Testis (tissue), 3 donors: Measurements from ENCODE around the gene VPS51. TPM values are rescaled to one million over a fixed set of nuclear protein-coding genes. Genes with fewer than 3 reads are reported as not detected.

Source experiments
- DNase-seq: peaks from one replicate; pipeline ENCODE4 v3.0.0-alpha.2; 2019
- H3K27ac ChIP-seq, 2 donors: fragments of 200-600 bp; sonication (generic); one replicate each; pipeline ENCODE4 v1.5.1; 2019
- H3K27me3 ChIP-seq: fragments of 200-600 bp; sonication (generic); one replicate; pipeline ENCODE4 v1.5.1; 2019
- H3K36me3 ChIP-seq: fragments of 200-600 bp; sonication (generic); one replicate; pipeline ENCODE4 v1.5.1; 2017; ENCODE audit warnings: low read depth; ENCODE audit errors: missing control alignments
- H3K4me1 ChIP-seq: fragments of 200-600 bp; sonication (generic); one replicate; pipeline ENCODE4 v1.5.1; 2019
- H3K4me3 ChIP-seq, 2 donors: fragments of 200-600 bp; sonication (generic); one replicate each; pipeline ENCODE4 v1.5.1; 2017 to 2019
- H3K9me3 ChIP-seq: fragments of 200-600 bp; sonication (generic); one replicate; pipeline ENCODE4 v1.5.1; 2017
- POLR2A ChIP-seq: fragments of 450-650 bp; IDR thresholded peaks from one replicate; pipeline ENCODE4 v1.6.1; 2017; ENCODE audit warnings: antibody characterized with exemption, mild to moderate bottlenecking, moderate library complexity
- WGBS, 2 donors: methylation state at CpG; one replicate each; pipeline ENCODE4 v1.1.5; 2018; 5-methylcytosine and 5-hydroxymethylcytosine counted together
- intact Hi-C: fragments of 100-400 bp; cut with DNase I; formaldehyde crosslinking; loops from one replicate; pipeline ENCODE4 v1.15.1; 2023; ENCODE audit warnings: low total_unique reads
- polyA plus RNA-seq: library from polyadenylated mRNA; stranded (reverse); fragments of 350-450 nt; fragmentation: Illumina TruSeq; extraction: RNeasy Lipid Tissue Mini Kit (QIAGEN cat#74804); gene quantifications from one replicate; pipeline ENCODE4 v1.2.3, GENCODE V29; 2014; ENCODE audit warnings: low read depth, low replicate concordance; ENCODE audit not compliant: insufficient read depth
- total RNA-seq, 2 donors: library from RNA; depleted of rRNA; stranded (reverse); fragments of >200 nt; gene quantifications; one replicate each; pipeline ENCODE4 v1.2.3, GENCODE V29; 2016
- TF ChIP-seq, protein P1 (sequence below), 3 experiments: fragments of 450-650 bp in 2 of 3; fragments of 200-600 bp in 1 of 3; sonication (generic) in 1 of 3; IDR thresholded peaks; one replicate each; pipeline ENCODE4 v1.5.1; 2016 to 2019; ENCODE audit warnings: antibody characterized with exemption in 3 of 3, mild to moderate bottlenecking in 2 of 3, moderate library complexity in 1 of 3

VPS51 gene
- total and polyA plus RNA-seq, 3 donors from 2014 or later: 91.1 to 252 (median 173) TPM

GRCh38 chr11:65059523-65059922, 36.5 kb upstream of the VPS51 start:
- Histone ChIP-seq H3K4me3 (no peak overlapping the region), H3K4me1 (no peaks in the 10 kb centered on the region), H3K27me3 (no peaks in the 10 kb centered on the region), H3K9me3 (no peaks in the 10 kb centered on the region), H3K27ac (no peak overlapping the region), H3K36me3 (no peaks in the 10 kb centered on the region)
- DNase-seq: no peak
- intact Hi-C loops: no loop called here
- TF ChIP-seq POLR2A: no peak
- TF ChIP-seq, protein P1, sequence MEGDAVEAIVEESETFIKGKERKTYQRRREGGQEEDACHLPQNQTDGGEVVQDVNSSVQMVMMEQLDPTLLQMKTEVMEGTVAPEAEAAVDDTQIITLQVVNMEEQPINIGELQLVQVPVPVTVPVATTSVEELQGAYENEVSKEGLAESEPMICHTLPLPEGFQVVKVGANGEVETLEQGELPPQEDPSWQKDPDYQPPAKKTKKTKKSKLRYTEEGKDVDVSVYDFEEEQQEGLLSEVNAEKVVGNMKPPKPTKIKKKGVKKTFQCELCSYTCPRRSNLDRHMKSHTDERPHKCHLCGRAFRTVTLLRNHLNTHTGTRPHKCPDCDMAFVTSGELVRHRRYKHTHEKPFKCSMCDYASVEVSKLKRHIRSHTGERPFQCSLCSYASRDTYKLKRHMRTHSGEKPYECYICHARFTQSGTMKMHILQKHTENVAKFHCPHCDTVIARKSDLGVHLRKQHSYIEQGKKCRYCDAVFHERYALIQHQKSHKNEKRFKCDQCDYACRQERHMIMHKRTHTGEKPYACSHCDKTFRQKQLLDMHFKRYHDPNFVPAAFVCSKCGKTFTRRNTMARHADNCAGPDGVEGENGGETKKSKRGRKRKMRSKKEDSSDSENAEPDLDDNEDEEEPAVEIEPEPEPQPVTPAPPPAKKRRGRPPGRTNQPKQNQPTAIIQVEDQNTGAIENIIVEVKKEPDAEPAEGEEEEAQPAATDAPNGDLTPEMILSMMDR (IDR thresholded peaks at IDR 0.05): no peak
- WGBS, 2 donors: 49 to 75% methylated on average over 3 of the region's 3 CpGs

GRCh38 chr11:65059959-65060824, 35.8 kb upstream of the VPS51 start:
- DNase-seq: no peak
- no peaks in the 10 kb centered on the region for H3K27me3 ChIP-seq
- 23 to 56% methylated on average over 7 to 10 of the region's 10 CpGs for WGBS, 2 donors
- H3K27ac ChIP-seq: no peak overlapping the region
- H3K4me3 ChIP-seq: no peak overlapping the region
- H3K4me1 ChIP-seq: no peaks in the 10 kb centered on the region
- intact Hi-C loops: no loop called here
- no peaks in the 10 kb centered on the region for H3K36me3 ChIP-seq
- TF ChIP-seq, protein P1 (IDR thresholded peaks at IDR 0.05): no peak
- TF ChIP-seq POLR2A: no peak
- no peaks in the 10 kb centered on the region for H3K9me3 ChIP-seq

DNA sequence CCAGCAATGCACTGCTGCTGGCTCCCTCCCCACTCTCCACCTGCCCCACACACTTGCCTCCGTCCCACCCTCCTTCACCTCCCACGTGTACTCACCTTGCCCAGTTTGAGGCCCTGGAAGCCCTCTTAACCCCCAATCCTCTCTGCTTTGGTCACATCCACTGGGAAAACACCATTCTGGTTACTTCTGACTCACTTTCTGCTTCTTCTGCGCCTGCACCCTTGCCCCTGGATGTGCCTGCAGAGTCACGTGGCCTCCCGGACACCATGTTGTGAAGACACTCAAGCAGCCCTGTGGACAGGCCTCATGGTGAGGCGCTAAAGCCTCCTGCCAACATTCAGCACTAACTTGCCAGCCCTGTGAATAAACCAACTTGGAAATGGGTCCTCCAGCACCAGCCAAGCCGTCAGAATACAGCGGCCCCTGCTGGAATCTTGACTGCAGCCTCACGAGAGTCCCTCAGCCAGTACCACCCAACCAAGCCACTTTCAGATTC, 35.1 kb upstream of the VPS51 start:
- TF ChIP-seq POLR2A: no peak
- TF ChIP-seq, protein P1 (IDR thresholded peaks at IDR 0.05): no peak
- Histone ChIP-seq H3K27me3 (no peaks in the 10 kb centered on the region), H3K4me3 (no peak overlapping the region), H3K4me1 (no peaks in the 10 kb centered on the region), H3K9me3 (no peaks in the 10 kb centered on the region), H3K36me3 (no peaks in the 10 kb centered on the region), H3K27ac (no peak overlapping the region)
- DNase-seq: no peak
- WGBS, 2 donors: 76% methylated on average over 7 to 9 of the region's 9 CpGs
- intact Hi-C loops: no loop called here

DNA sequence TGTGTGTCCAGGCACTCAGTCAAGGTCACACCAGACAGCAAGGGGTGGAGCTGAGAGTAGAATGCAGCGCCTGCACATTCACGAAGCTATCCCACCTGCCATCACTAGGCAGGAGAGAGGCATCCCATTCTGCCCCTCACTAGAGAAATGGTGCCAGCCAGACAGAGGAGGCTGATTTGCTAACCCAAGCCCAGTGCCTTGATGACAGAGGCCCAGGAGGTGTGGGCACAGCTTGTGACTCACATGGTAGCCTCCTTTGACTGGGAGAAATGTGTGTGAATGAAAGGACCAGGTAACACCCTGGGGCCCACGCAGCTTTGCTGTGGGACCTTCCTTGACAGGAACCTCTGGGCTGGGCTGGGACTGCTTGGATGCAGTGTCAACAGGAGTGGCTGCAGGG, 32.5 kb upstream of the VPS51 start:
- WGBS, 2 donors: 53% methylated on average over 2 to 3 of the region's 3 CpGs
- intact Hi-C loops: no loop called here

More for the DNA sequence above, 32.5 kb upstream of the VPS51 start:
- no peak overlapping the region for H3K4me3 ChIP-seq
- H3K27ac ChIP-seq: no peak overlapping the region
- H3K9me3 ChIP-seq: no peaks in the 10 kb centered on the region
- no peaks in the 10 kb centered on the region for H3K36me3 ChIP-seq
- no peak for DNase-seq
- no peaks in the 10 kb centered on the region for H3K4me1 ChIP-seq
- H3K27me3 ChIP-seq: no peaks in the 10 kb centered on the region
- TF ChIP-seq, protein P1 (IDR thresholded peaks at IDR 0.05): no peak
- TF ChIP-seq POLR2A: no peak
